ENCODE measurements around the gene SLC6A11. TPM values are rescaled to one million over a fixed set of nuclear protein-coding genes. Genes with fewer than 3 reads are reported as not detected.

The SLC6A11 gene
- total RNA-seq, 4 donors from 2014 or later: 0.05 TPM; not detected in 3

- Histone ChIP-seq H3K27me3 (peaks cover 35% of the 10 kb centered on the region), H3K9me3 (no peaks in the 10 kb centered on the region), H3K27ac (no peak overlapping the region), H3K4me1 (no peaks in the 10 kb centered on the region), H3K36me3 (no peaks in the 10 kb centered on the region), H3K4me3 (no peak overlapping the region)
- TF ChIP-seq, protein P1, sequence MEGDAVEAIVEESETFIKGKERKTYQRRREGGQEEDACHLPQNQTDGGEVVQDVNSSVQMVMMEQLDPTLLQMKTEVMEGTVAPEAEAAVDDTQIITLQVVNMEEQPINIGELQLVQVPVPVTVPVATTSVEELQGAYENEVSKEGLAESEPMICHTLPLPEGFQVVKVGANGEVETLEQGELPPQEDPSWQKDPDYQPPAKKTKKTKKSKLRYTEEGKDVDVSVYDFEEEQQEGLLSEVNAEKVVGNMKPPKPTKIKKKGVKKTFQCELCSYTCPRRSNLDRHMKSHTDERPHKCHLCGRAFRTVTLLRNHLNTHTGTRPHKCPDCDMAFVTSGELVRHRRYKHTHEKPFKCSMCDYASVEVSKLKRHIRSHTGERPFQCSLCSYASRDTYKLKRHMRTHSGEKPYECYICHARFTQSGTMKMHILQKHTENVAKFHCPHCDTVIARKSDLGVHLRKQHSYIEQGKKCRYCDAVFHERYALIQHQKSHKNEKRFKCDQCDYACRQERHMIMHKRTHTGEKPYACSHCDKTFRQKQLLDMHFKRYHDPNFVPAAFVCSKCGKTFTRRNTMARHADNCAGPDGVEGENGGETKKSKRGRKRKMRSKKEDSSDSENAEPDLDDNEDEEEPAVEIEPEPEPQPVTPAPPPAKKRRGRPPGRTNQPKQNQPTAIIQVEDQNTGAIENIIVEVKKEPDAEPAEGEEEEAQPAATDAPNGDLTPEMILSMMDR (IDR thresholded peaks at IDR 0.05): no peak
- TF ChIP-seq POLR2A (IDR thresholded peaks at IDR 0.05) (no peak), POLR2AphosphoS5 (IDR thresholded peaks at IDR 0.05) (no peak), EP300 (IDR thresholded peaks at IDR 0.05) (no peak)
- no peak for ATAC-seq
- WGBS, 2 donors (ENCODE audit: low coverage in 1 of 2): 67% methylated on average over 1 of the region's 1 CpG; no CpG with 5 or more reads in 1 of the 2 donors
Observed at GRCh38 chr3:10975695-10976234, 159.7 kb downstream of the SLC6A11 start.

GRCh38 chr3:10976770-10977169 lies 160.7 kb downstream of the SLC6A11 start:
- Histone ChIP-seq H3K9me3 (no peaks in the 10 kb centered on the region), H3K4me3 (no peak overlapping the region), H3K36me3 (no peaks in the 10 kb centered on the region), H3K27me3 (peaks cover 25% of the 10 kb centered on the region), H3K27ac (no peak overlapping the region), H3K4me1 (no peaks in the 10 kb centered on the region)
- no peak for ATAC-seq
- TF ChIP-seq, protein P1 (IDR thresholded peaks at IDR 0.05): no peak
- no peak for TF ChIP-seq POLR2A (IDR thresholded peaks at IDR 0.05)
- 100% methylated on average over 1 of the region's 1 CpG for WGBS, 2 donors (ENCODE audit: low coverage in 1 of 2)

GRCh38 chr3:10977892-10978510 lies 162.0 kb downstream of the SLC6A11 start:
- ATAC-seq: no peak
- WGBS, 2 donors (ENCODE audit: low coverage in 1 of 2): 17% methylated on average over 6 of the region's 10 CpGs; no CpG with 5 or more reads in 1 of the 2 donors

GRCh38 chr3:10978956-10979355 lies 162.9 kb downstream of the SLC6A11 start:
- Histone ChIP-seq H3K36me3 (no peaks in the 10 kb centered on the region), H3K27me3 (peaks cover 4% of the 10 kb centered on the region), H3K4me1 (peaks cover 0 to 13% (median 0%) of the 10 kb centered on the region in 3 donors), H3K9me3 (no peaks in the 10 kb centered on the region), H3K27ac (no peak overlapping the region), H3K4me3 (no peak overlapping the region)
- no peak for ATAC-seq
- 87 to 91% methylated on average over 5 to 7 of the region's 7 CpGs for WGBS, 2 donors (ENCODE audit: low coverage in 1 of 2)
- TF ChIP-seq POLR2AphosphoS5 (IDR thresholded peaks at IDR 0.05): no peak
- TF ChIP-seq EP300 (IDR thresholded peaks at IDR 0.05): no peak
- TF ChIP-seq, protein P1 (IDR thresholded peaks at IDR 0.05): no peak
- TF ChIP-seq POLR2A (IDR thresholded peaks at IDR 0.05): no peak

More at GRCh38 chr3:10977892-10978510, 162.0 kb downstream of the SLC6A11 start:
- Histone ChIP-seq H3K4me1 (peaks cover 0 to 6% (median 0%) of the 10 kb centered on the region in 3 donors), H3K9me3 (no peaks in the 10 kb centered on the region), H3K27me3 (peaks cover 13% of the 10 kb centered on the region), H3K4me3 (no peak overlapping the region), H3K27ac (no peak overlapping the region), H3K36me3 (no peaks in the 10 kb centered on the region)
- no peak for TF ChIP-seq POLR2AphosphoS5 (IDR thresholded peaks at IDR 0.05)
- TF ChIP-seq POLR2A (IDR thresholded peaks at IDR 0.05): no peak
- TF ChIP-seq, protein P1 (IDR thresholded peaks at IDR 0.05): no peak
- no peak for TF ChIP-seq EP300 (IDR thresholded peaks at IDR 0.05)

GRCh38 chr3:10980312-10980711 lies 164.3 kb downstream of the SLC6A11 start:
- Histone ChIP-seq H3K27ac (no peak overlapping the region), H3K36me3 (no peaks in the 10 kb centered on the region), H3K27me3 (no peaks in the 10 kb centered on the region), H3K4me3 (no peak overlapping the region), H3K9me3 (no peaks in the 10 kb centered on the region), H3K4me1 (peaks cover 0 to 13% (median 0%) of the 10 kb centered on the region in 3 donors)
- WGBS, 2 donors (ENCODE audit: low coverage in 1 of 2): 73 to 74% methylated on average over 6 to 7 of the region's 7 CpGs
- ATAC-seq: no peak
- TF ChIP-seq EP300 (IDR thresholded peaks at IDR 0.05) (no peak), POLR2A (IDR thresholded peaks at IDR 0.05) (no peak)
- TF ChIP-seq, protein P1 (IDR thresholded peaks at IDR 0.05): no peak

Measured in gastroesophageal sphincter (tissue), 4 donors.